OCI-M1 (cell line): ENCODE data around the gene PXK.

ENCODE experiments used
- DNase-seq: peaks from one replicate; lab custom pipeline; 2025; lab: John Stamatoyannopoulos, UW

Gene PXK

DNA sequence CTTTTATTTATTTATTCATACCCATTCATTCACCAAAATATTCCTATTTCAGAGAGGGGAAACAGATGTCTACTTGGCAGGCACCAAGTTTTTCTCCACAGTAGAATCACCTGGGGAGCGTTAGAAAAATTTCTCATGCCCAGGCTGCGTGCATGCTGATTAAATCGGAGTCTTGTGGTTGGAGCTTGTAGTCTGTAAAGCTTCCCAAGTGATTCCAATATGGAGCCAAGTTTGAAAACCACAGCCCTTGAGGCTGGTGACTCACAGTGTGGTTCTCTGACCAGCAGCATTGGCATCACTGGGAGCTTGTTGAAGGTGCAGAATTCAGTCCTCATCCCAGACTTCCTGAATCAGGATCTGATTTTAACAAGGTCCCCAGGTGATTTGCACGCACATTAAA is 51.2 kb downstream of the PXK start:
- peak; percentile 10 for DNase-seq

DNA sequence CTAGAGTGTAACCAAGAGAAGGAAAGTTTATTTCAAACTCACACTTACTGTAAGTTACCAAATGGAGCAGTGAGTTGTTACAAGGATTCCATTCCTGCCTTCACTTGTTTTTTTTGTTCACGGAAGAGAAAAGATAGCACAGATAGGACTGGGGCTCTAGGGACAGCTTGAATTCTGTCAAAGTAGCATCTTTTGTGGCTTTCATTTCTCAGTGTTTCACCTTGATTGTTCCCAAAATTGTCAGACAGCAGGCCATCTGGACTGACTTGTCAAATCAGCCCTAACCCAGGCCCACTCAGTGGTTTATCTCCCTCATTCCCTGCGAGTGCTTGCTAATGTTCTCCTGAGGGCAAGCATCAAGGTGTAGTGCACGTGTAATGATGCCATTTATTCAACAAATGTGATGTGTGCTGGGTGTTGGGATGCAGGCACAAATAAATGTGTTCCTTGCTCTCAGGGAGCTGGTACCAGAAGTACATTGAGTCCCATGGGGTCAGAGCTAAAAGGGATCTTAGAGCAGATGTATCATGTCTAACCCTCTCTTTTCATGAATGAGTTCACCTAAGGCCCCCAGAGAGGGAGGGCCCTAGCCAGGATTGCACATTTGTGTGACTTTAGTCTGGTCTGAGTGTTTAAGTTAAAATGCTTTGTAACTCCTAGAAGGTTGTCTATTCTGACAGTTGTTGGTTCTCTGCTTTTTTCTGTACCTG is 51.8 kb downstream of the PXK start:
- DNase-seq, result no peak

DNA sequence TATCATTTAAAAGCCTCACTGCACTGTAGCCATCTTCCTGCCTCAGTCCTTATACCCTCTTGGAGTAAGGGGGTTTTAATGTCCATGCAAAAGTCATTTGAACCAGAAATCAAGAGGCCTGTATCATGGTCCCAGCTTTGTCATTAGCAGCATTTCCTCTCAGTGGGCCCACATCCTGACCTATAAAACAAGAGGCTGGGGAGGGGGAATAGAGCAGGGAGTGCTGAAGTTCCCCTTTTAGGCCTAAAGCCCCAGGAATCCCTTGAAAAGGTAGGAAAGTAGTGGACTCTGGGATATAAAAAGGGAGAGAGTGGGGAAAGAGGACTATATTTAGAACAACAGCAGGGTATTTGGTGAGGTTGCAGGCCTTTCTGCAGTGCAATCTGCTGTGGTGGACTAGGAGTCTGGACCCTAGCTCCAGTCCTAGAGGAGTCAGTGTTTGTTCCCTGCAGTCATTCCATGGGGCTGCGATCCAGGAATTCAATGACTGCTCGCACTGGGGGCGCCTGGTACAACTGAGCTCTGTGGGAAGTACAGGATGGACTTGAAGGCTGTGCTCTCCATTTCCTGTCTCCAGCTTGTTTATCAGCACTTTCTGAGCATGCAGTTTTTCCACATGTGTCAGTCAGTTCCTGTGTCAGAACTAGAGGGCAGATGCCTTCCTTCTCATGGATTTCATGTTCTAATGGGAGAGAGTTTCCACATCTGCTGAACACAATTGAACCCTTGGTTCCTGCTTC is 54.1 kb downstream of the PXK start:
- DNase-seq, result no peak

DNA sequence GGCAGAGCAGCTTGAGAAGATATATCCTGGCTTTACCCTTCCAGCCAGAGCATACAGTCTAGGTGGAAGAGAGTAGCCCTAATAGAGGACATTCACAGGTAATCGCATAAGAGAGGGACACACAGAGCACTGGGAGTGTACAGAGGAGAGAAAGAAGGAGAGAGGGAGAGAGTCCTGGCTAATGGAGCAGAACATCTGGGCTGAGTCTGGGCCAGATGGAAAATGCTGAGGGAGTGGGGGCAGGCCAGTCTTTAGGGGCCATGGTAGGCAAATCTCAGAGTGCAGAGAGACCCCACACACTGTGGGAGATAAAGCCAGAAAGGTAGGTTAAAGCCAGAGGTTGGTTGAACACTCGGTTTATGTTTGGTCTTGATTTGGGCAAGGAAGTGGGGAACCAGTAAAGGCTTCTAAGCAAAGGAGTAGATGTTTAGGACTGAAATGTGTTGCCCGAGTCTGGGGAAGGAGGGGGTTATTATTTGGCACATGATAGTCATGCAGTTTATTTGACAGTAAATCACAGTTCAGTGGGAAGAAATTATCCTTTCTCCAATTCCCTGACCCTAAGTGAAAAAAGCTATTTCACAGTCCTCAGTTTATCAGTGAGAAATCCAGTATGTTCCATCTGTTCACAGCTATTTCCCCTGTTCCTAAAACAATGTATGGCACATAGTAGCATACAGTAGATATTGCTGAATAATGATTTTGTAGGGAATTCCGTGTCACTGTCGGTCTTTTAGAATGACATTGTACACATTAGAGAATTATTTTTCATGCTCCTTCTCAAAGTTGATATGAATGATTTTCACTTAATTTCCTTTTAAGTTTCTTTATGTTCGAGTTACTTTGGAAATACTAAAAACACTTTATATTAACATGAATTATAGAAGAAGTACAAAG is 55.2 kb downstream of the PXK start:
- no peak for DNase-seq

DNA sequence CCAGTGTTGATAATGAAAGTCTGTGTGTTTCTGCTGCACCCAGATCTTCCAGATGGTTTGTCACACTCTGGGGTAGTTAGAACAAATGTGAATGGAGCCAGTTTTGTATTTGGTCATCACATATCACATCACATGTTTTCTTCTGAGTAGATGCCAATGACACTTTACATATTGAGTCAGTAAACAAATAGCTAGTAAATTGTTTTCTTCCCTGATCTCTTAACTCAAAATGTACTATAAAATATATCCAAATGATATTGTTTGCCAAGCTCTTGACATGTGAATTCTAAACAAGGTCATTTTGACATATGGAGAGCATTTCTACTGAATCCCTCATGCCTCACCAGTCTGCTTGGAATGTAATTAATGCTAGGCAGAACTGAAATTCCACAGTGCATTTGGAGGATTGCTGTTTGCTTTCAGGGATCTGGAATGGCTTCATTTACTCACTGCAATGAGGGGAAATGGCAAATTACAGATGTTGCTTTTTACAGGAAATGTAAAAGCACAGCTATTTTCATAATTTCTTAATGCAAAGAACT is 55.9 kb downstream of the PXK start:
- no peak for DNase-seq

DNA sequence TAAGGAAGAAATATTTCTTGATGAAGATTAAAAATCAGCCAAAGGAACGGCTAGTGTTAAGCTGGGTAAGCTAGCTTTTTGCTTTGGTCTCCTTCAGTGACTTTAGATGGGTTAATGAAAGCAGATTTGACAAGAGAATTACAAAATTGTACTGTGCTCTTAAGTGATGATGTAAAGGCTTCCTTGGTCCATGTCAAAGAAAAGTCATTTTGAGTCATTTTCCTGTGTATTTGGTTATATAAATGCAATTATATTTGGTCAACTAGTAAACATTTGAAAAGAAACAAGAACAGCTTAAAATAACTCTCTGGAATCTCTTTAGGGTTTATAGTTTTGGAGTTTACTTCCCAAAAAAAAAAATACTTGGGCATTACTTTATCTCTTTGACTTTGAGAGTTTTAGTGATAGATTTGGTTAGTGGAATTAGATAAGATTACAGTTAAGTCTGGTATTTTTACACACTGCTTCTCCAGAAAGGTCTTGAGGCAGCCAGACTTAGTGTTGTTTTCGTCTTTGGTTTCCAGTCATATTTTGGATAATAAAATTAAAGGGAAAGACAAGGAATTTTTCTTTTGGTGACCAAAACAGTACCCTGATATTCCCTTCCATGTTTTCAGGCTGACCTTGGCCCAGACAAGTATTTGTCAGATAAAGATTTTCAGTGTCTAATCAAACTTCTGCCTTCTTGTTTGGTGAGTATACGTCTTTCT is 58.6 kb downstream of the PXK start:
- DNase-seq, result no peak

DNA sequence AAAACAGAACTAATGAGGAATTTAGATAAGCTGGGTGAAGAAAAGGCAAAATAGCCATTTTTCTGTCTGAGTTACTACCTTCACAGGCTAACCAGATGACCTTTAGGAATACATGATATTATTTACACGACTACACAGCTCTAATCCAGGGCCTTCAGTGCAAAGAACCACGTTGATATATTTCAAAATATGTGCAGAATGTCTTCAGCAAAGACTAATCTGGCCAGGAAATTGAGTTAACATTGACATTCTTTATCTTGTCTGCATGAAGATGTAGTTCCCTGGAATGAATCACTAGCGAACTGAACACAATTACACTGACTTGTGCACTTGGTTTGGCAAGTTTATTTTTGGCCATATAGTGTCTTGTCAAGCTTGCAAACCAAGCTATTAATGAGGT is 59.5 kb downstream of the PXK start:
- no peak for DNase-seq

DNA sequence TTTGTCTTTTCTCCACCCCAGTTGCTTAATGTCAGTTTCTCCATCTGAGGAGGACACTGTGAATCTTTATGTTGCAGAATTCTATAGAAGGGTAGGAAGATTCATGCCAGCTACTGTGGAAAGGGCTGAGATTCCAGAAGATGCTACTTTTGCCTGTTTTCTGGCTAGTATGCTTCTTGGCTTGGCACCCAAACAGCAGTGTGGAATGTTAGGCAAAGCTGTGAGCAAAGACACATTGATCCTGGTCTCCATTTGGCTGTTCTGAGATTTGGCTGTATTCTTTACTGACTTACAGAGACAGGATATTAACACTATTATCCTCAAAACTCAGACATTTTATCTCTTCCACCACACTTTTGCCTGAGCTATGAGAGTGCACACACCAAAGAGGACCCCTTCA is 61.6 kb downstream of the PXK start:
- no peak for DNase-seq

DNA sequence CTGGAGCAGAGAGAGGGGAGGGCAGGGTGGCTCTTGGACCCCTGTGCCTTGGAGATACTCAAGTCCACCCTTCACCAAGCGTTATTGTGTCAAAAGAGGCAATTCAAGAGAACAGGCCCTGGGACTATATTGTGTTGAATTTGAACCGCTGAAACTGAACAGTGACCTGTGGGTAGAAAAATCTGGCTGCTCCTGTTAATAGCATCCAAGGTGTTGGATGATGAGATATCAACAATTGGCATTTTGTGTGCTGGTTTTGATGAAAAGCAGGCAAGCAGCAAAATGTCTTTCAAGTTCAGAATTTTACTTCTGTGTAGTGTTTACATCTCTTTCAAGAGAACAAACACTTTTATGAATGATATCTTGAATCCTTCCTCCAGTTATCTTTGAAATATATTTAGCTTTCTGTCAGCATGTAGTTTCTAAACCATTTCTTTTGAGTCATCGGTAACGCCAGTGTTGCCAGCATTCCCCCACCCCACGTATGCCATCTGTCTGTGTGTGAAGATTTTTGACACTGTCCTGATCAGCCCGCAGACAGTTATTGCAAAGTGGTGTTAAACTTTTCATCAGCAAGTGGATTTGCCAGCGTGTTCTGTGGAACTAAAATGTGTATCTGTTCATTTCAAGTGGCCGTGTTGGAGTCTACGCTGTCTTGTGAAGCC is 66.1 kb downstream of the PXK start:
- no peak for DNase-seq

DNA sequence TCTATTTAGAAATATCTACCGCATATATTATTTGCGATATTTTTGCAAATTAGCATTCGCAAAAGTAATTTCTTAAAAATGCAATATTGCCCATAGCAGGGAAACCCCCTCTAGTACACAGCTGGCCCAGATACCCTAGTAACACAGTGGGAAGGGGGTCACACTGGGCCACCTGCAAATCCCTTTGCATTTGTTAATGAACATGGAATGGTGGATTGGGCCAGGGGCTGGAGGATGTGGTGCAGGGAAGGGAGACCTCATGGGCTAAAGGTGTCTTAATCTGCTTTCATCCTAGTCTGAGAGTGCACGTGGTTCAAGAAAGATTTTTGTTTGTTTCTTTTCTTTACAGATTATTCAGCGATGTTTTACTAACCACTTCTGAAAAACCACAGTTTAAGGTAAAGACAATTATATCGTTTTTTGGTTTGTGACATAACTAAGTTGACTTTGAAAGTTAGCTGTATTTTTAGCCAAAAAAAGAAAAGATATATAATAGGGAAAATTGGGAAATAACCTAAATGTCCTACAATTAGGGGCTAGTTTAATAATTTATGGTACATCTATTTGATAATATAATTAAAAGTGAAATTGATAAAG is 70.9 kb downstream of the PXK start:
- DNase-seq, result no peak

DNA sequence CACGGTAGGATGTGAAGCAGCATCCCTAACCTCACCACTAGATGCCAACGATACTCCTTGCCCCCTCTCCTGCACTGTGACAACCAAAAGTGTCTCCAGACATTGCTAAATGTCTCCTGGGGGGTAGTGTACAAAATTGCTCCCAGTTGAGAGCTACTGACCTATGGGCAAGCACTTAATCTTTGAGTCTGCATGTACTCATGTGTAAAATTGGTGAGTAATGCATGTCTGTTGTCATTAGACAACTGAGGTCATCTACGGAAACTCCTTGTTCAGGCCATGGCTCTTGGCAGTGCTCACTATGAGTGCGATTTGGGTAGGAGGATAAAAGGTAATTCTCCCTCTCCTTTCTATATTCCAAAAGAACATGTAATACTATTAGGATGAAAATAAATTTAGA is 71.7 kb downstream of the PXK start:
- no peak for DNase-seq

DNA sequence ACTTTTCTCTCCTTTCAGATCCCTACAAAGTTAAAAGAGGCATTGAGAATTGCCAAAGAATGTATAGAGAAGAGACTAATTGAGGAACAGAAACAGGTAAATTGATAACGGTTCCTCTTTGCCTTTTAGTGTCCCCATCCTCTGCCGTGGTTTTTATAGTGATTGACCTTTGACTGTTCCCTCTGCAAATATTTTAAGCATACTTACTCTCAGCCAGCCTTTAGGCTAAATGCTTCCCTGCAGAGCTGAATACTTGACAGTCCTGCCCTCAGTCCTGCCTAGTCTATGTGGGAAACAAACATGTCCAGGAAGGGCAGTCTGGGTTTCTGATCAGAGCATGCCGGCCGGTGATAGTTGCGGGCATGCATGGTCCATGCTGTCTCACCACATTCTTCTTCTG is 76.2 kb downstream of the PXK start:
- no peak for DNase-seq

DNA sequence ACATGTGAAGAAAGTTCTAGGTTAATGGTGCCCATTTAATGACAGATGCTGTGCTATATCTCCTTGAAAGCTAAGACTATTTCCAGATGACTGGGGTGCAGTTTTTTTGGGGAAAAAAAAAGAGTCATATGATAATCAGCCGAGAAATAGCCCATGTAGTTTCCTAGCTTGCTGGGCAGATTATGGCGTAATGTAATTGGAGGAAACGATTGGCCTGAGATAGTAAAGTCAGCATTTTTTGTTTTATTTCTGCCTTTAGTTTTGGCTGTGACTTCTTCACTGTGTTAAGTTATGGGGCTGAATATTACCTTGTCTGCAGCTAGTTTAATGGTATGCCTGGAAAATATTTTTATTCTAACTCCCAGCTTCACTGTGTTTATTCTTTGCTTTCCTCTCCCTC is 77.0 kb downstream of the PXK start:
- DNase-seq, result no peak

DNA sequence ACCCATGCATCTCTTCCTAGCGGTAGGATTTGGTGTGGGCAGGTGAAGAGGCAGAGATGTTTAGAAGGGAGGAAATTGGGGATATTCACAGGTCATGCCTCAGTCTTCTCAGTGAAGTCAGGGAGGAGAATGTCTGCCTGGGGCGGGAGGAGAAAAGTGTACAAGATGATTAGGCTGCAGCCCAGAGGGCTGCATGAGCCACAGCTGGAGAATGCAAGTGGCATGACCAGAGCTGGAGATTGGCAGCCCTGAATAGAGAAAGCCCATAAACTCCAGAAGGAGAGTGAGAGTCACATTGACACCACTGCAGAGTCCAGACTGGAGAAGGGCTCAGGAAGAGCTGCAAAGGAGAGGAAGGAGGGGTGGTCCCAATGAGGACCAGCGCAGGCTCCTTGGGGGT is 78.3 kb downstream of the PXK start:
- DNase-seq, result no peak

DNA sequence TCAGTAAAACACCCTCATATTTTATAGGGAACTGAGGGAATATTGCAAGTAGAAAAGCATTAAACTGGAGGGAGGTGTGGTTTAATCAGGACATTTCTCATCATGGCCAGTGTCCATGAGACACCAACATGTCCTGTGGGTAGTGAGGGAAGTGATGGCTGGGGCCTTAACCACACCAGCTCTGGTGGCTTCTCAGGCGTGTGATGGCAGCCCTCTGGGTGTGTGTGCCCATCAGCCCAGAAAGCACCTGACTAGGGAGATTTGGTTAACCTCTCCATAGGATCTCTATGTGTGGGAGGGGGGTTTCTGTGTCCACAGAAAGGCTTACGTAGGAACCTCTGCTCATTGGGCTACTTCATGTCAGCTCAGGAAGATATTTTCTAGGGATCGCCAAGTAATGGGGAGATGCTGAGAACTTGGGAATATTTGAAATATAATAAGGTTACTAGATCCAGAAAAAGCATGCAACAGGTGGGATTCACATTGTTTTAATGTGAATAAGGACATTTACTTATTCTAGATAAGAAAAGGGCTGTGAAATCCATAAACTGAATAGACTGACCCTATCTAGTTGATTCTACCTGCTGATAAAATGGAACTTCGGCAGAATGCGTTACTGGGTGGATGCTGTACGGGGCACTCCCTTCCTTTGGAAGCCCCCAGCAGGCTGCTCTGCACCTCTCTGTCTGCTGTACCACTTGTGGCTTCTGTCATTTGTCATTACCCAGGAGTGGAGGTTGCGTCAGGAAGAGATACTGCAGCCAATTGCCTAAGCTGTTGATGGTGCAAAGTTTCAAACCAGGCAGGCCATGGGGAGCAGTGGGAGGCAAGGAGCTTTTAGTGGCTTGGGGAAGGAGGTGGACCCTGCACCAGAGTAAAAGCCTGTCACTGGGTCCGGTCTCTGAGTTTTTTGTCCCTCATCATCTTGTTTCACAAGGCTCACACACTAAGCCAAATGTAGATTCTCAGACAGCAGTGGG is 79.4 kb downstream of the PXK start:
- DNase-seq, result no peak

DNA sequence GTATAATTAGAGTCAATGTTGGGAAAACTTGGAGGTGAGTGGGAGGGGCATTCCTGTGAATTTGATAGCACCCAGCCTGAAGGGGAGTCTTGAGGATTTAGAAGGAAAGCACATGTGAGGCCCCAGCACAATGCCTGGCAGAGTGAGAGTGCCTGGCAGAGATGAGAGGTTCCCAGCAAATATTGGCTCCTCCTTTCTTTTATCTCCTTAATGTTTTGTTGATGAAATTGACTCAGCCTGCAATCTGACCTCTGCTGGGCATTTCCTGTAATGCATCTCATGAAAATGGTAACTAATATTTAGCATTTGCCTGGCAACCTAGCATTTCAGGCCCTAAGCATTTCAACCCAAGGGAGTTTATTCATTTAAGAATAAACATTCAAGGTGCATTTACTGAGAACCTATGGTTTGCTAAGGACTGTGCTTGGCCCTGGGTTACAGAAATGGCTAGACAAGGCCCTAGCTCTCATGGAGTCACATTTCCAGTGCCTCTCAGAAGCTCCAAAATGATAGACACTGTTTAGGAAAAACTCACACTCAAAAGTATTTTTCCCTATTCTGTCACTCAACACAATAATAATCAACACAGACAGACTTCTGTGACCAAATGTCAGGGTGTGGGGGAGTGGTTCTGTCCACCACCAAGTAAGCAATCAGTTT is 82.0 kb downstream of the PXK start:
- DNase-seq, result peak; percentile 84

DNA sequence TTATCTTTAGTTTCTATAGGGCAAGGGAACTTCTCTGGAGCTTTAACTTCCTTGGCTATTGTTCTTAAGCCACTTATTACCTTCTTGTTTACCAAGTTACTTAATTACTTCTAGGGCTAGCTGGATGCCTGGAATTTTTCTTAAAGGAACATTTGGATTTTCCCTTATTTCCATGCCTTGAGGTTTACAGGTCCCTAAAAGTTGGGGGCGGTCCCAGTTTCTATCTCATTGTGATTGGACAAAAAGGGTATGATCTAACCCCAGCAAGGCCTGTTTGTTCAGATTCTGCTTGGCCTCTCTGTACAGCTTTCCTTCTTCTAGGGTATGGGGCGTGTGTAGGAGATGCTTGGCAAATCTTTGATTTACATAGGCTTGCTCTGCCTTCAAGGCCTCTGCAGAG is 83.5 kb downstream of the PXK start:
- no peak for DNase-seq

DNA sequence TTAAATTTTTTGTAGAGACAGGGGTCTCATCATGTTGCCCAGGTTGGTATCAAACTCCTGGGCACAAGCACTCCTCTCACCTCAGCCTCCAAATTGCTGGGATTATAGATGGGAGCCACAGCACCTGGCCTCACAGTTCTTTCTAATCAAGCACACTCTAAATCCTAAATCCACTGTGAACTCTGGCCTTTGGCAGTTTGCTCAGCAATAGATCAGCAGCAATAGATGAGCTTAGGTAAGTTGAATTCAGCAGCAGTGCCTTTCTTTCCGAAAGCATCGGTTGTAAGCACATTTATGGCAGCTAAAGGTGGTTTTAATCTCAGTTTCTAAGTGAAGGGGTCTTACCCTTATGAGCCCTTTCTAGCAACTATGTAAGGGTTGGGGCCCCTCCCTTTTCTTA is 84.4 kb downstream of the PXK start:
- no peak for DNase-seq

DNA sequence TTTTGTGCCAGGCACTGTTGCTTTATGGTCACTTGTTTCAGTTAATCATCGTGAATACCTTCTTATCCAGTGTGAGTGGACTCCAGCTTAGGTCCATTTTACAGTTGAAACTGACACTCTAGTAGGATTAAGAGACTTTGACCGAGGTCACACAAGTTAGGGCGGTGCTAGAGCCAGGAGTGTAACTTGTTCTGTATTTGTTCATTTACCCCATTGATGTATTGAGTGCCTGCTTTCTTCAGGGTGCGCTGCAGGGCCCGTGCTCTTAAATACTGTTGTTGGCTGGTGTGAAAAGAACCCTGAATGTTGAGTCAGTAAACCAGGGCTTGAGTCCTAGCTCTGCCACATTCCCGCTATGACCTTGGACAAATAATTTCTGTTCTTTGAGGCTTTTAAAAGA is 85.5 kb downstream of the PXK start:
- DNase-seq, result no peak
